Measurements from ENCODE around the gene HEATR1.

The HEATR1 gene

DNA sequence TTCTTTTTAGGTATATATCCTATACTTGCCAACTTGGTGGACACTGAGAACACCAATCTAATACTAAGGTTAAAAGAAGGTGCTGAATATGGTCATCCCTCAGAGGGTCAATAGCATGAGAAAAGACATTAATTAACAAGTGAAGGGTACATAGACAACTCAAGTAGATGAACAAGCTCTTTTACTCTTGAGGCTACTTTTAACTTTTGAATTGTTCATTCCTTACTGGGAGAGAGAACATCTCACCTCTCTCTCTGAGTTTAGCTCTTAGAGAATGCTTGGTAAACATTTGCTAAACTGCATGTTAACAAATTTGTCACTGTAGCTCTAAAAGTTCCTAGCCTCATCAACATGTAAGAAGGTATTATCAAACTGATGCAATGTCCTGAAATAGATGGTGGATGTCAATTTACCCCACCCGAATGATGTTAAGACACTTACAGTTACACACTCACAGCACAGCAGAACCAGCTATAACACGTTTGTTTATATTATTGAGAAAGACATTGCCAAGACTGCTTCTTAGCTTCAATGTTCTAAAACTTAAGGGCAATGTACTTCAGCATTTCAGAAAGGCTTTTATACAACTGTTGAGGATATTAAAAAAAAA is 35.9 kb downstream of the HEATR1 start:
- no peak for TF ChIP-seq SIN3A (IDR thresholded peaks at IDR 0.05; ENCODE audit: borderline replicate concordance, insufficient read depth, low read length)
- TF ChIP-seq TAF1 (IDR thresholded peaks at IDR 0.05; ENCODE audit: borderline replicate concordance, insufficient read depth, low read length): no peak
- TF ChIP-seq, protein P1, sequence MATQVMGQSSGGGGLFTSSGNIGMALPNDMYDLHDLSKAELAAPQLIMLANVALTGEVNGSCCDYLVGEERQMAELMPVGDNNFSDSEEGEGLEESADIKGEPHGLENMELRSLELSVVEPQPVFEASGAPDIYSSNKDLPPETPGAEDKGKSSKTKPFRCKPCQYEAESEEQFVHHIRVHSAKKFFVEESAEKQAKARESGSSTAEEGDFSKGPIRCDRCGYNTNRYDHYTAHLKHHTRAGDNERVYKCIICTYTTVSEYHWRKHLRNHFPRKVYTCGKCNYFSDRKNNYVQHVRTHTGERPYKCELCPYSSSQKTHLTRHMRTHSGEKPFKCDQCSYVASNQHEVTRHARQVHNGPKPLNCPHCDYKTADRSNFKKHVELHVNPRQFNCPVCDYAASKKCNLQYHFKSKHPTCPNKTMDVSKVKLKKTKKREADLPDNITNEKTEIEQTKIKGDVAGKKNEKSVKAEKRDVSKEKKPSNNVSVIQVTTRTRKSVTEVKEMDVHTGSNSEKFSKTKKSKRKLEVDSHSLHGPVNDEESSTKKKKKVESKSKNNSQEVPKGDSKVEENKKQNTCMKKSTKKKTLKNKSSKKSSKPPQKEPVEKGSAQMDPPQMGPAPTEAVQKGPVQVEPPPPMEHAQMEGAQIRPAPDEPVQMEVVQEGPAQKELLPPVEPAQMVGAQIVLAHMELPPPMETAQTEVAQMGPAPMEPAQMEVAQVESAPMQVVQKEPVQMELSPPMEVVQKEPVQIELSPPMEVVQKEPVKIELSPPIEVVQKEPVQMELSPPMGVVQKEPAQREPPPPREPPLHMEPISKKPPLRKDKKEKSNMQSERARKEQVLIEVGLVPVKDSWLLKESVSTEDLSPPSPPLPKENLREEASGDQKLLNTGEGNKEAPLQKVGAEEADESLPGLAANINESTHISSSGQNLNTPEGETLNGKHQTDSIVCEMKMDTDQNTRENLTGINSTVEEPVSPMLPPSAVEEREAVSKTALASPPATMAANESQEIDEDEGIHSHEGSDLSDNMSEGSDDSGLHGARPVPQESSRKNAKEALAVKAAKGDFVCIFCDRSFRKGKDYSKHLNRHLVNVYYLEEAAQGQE (IDR thresholded peaks at IDR 0.05; ENCODE audit: insufficient read depth in 1 of 2, low read depth in 2 of 2, low read length in 2 of 2): no peak
- TF ChIP-seq POLR2AphosphoS5 (IDR thresholded peaks at IDR 0.05; ENCODE audit: low read depth, low read length): no peak
- no peak for TF ChIP-seq FOXP2 (optimal IDR thresholded peaks at IDR 0.05; ENCODE audit: borderline replicate concordance, extremely low read depth, extremely low read length, insufficient read depth)

DNA sequence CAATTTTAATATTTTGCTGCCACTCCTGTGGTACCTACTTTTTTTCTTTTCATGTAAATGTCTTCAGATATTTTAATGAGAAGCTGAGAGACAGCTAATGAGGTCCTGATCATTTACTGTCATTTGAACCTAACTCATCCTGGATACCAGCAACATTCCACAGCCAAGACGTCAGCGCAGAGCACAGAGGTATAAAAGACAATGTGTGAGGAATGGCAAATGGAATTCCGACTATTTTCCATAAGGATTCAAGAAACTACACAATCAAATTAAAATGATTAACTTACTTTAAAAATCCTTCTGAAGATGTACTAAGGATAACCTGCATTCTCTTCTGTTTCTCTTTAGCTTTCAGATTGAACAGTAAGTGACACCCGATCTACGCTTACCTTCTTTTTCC is 38.8 kb downstream of the HEATR1 start:
- TF ChIP-seq SIN3A (IDR thresholded peaks at IDR 0.05; ENCODE audit: borderline replicate concordance, insufficient read depth, low read length) (no peak), POLR2AphosphoS5 (IDR thresholded peaks at IDR 0.05; ENCODE audit: low read depth, low read length) (no peak)

DNA sequence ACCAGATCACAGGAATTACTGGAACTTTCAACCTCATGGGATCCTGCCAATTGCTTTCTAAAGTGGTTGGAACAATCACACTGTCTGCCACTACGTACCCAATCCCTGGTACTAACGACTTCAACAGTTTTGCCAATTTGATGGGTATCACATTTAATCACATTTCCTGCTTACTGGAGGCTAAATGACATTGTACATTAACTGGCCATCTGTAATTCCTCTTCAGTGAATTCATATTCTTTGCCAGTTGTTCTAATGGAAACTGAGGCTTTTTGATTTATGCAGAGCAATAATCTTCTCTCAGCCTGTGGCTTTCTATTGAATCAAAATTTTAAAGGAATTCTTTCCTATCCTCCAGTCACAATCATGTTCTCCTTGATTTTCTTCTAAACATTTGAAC is 42.3 kb downstream of the HEATR1 start:
- TF ChIP-seq TAF1 (IDR thresholded peaks at IDR 0.05; ENCODE audit: borderline replicate concordance, insufficient read depth, low read length): no peak
- no peak for TF ChIP-seq POLR2AphosphoS5 (IDR thresholded peaks at IDR 0.05; ENCODE audit: low read depth, low read length)
- TF ChIP-seq FOXP2 (optimal IDR thresholded peaks at IDR 0.05; ENCODE audit: borderline replicate concordance, extremely low read depth, extremely low read length, insufficient read depth): no peak
- TF ChIP-seq SIN3A (IDR thresholded peaks at IDR 0.05; ENCODE audit: borderline replicate concordance, insufficient read depth, low read length): no peak
- TF ChIP-seq, protein P1 (IDR thresholded peaks at IDR 0.05; ENCODE audit: insufficient read depth in 1 of 2, low read depth in 2 of 2, low read length in 2 of 2): no peak

DNA sequence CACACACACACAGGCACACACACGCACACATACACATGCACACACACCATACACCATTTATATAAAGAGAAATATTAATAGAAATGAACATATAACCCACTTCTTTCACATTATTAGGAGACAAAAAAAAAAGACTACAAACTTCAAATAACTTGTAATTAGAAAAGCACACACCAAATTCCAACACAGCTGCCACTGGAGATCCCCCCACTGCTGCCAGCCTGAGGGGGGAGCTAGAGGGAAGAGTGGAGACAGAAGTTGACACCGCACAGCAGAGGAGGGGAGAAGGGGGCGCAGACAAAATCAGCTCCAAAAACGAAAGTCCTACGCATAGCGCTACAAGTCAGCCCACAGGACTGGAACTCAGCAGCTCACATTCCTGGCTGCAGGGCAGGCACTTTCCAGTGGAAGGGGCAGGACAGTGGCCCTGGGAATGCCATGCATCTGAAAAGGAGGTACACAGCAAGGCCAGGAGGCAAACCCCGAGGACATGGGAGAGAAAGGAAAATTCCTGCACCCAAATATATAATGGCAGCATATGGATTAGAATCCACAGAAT is 44.0 kb downstream of the HEATR1 start:
- no peak for TF ChIP-seq TAF1 (IDR thresholded peaks at IDR 0.05; ENCODE audit: borderline replicate concordance, insufficient read depth, low read length)
- no peak for TF ChIP-seq POLR2AphosphoS5 (IDR thresholded peaks at IDR 0.05; ENCODE audit: low read depth, low read length)
- TF ChIP-seq SIN3A (IDR thresholded peaks at IDR 0.05; ENCODE audit: borderline replicate concordance, insufficient read depth, low read length): no peak
- no peak for TF ChIP-seq FOXP2 (optimal IDR thresholded peaks at IDR 0.05; ENCODE audit: borderline replicate concordance, extremely low read depth, extremely low read length, insufficient read depth)
- TF ChIP-seq, protein P1 (IDR thresholded peaks at IDR 0.05; ENCODE audit: insufficient read depth in 1 of 2, low read depth in 2 of 2, low read length in 2 of 2): no peak

DNA sequence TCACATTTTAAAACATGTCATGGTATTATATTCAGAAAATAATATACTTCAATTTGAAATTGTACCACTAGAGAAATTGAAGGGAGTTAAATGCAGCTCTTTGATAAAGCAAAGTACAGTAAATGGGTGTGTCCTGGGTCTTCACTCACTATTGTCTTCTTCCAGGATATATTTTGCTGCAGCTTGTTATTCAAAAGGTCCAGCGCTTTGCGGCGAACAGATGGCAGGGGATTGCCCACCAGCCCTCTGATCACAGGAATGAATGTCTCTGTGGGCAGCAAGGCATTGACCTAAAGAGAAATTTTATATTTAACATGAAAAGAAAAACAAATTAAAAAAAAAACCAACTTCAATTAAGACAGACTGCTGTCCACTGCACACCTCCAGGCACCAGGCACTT is 45.5 kb downstream of the HEATR1 start:
- no peak for TF ChIP-seq POLR2AphosphoS5 (IDR thresholded peaks at IDR 0.05; ENCODE audit: low read depth, low read length)
- TF ChIP-seq FOXP2 (optimal IDR thresholded peaks at IDR 0.05; ENCODE audit: borderline replicate concordance, extremely low read depth, extremely low read length, insufficient read depth): no peak
- no peak for TF ChIP-seq TAF1 (IDR thresholded peaks at IDR 0.05; ENCODE audit: borderline replicate concordance, insufficient read depth, low read length)
- no peak for TF ChIP-seq SIN3A (IDR thresholded peaks at IDR 0.05; ENCODE audit: borderline replicate concordance, insufficient read depth, low read length)
- TF ChIP-seq, protein P1 (IDR thresholded peaks at IDR 0.05; ENCODE audit: insufficient read depth in 1 of 2, low read depth in 2 of 2, low read length in 2 of 2): no peak
